NCI-H2196 treated with DMSO at 0.1 percent for 48 hours (cell line): ENCODE measurements around the gene NFATC1.

Source experiments
- DNase-seq: peaks from one replicate; lab custom pipeline; 2025; ENCODE audit not compliant: unreplicated experiment; lab: John Stamatoyannopoulos, UW

Gene NFATC1

GRCh38 chr18:79422022-79422782 is 26.5 kb downstream of the NFATC1 start:
- DNase-seq: no peak

- DNase-seq: no peak
Observed at GRCh38 chr18:79422783-79423165, 27.0 kb downstream of the NFATC1 start.

GRCh38 chr18:79423211-79424007 is 27.7 kb downstream of the NFATC1 start:
- DNase-seq: no peak

- no peak for DNase-seq
Observed at GRCh38 chr18:79424008-79424565, 28.4 kb downstream of the NFATC1 start.

GRCh38 chr18:79424880-79425568 is 29.3 kb downstream of the NFATC1 start:
- DNase-seq: no peak

GRCh38 chr18:79425569-79425886 is 29.8 kb downstream of the NFATC1 start:
- no peak for DNase-seq

- DNase-seq: no peak
Observed at GRCh38 chr18:79426376-79427300, 30.9 kb downstream of the NFATC1 start.

- no peak for DNase-seq
Observed at GRCh38 chr18:79427368-79428225, 31.9 kb downstream of the NFATC1 start.

- no peak for DNase-seq
Observed at GRCh38 chr18:79428287-79428686, 32.6 kb downstream of the NFATC1 start.

- DNase-seq: no peak
Observed at GRCh38 chr18:79429381-79429780, 33.7 kb downstream of the NFATC1 start.

- no peak for DNase-seq
Observed at GRCh38 chr18:79429785-79430281, 34.1 kb downstream of the NFATC1 start.

- DNase-seq: no peak
Observed at GRCh38 chr18:79432376-79433120, 36.8 kb downstream of the NFATC1 start.

GRCh38 chr18:79433431-79433830 is 37.7 kb downstream of the NFATC1 start:
- DNase-seq: no peak

- no peak for DNase-seq
Observed at GRCh38 chr18:79434607-79435401, 39.1 kb downstream of the NFATC1 start.

GRCh38 chr18:79436556-79437275 is 41.0 kb downstream of the NFATC1 start:
- DNase-seq: no peak

- no peak for DNase-seq
Observed at GRCh38 chr18:79438089-79438897, 42.6 kb downstream of the NFATC1 start.
